Embryonic facial prominence (tissue), 1 donor: ENCODE results near the gene PIGR.

Experiments used
- DNase-seq: peaks from one replicate; pipeline ENCODE4 v3.0.0-alpha.2; 2016; ENCODE audit errors: extremely low spot score

The PIGR gene

DNA sequence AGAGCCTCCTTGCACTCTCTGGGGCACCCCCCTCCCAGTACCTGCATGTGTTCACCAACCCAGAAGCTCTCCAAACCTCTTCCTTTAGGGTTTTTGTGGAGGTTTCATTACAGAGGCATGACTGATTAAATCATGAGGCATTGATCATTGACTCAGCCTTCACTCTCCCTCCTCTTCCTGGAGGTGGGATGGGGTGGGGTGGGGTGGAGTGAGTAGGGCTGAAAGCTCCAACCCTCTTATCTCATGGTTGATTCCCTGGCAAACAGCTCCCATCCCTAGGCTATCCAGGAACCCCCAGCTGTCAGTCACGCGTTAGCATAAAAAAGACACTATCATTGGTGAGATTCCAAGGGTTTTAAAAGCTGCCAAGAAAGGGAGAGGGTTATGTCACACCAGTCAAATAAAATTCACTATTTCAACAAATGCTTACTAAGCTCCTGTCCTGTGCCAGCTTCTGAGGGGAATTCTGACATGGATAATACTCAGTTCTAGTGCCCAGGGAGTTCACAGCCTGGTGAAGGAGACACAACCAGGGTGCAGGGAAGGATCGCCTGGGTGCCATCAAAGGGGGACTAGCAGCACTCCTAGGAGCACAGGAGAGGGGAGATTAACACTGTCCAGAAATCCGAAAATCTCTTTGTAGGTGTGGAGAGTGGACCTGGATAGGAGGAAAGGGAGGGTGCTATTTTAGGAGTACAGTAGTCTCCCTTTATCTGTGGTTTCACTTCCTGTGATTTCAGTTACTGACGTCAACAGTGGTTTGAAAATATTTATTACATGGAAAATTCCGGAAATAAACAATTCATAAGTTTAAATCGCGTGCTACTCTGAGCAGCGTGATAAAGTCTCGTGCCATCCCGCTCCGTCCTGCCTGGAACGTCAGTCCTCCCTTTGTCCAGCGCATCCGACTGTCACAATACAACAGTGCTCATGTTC lies 55.9 kb downstream of the PIGR start:
- DNase-seq = no peak

DNA sequence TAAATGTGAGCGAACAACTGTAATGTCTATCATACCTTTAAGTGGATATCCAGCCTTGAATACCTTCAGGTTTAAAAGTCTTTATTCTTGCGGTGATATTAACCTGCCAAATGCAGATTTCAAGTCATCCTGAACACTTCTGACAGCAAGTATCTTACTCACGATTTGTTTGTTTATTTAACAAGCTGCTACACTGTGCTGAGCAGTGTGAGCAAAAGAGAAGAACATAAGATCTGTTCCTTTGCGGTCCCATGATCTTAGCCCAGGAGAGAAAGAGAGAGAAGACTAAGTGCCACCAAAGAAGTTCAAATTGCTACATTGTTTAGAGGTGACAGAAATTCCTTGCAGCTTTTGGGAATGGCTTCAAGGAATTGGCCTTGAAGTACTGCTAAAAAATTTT lies 58.6 kb downstream of the PIGR start:
- no peak for DNase-seq

- no peak for DNase-seq
Measured at GRCh38 chr1:206886831-206887230, 59.4 kb downstream of the PIGR start.

DNA sequence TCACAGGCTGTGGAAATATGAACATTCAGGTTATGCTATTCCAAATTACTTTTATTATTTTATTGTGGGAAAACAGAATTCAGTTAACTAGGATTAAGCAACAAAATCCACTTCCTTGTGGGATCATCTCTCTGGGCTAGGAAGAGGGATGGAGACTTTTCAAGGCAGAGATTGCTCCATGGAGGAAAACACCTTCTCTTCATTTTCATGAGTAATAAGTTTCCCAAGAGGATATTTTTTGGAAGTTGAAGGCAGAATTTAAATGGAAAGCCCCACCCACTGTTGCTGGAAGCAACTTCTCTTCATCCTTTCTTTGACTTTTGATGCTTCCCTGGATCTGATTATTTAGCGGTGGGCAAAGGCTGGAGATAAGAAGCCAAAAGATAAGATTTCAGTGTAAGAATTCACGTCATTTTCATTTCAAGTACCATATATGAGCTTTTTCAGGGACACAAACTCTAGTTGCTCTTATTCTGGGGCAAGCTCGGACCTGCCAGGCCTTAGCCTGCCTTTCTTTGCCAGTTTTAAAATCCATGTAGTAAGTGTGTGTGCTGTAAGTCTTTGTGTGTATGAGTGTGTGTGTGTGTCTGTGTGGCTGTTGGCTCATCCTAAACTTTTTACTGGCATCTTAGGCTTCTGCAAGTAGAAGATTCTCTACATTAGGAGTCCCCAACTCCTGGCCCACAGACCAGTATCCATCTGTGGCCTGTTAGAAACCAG lies 60.8 kb downstream of the PIGR start:
- DNase-seq = no peak

GRCh38 chr1:206883876-206884275 lies 62.4 kb downstream of the PIGR start:
- no peak for DNase-seq

DNA sequence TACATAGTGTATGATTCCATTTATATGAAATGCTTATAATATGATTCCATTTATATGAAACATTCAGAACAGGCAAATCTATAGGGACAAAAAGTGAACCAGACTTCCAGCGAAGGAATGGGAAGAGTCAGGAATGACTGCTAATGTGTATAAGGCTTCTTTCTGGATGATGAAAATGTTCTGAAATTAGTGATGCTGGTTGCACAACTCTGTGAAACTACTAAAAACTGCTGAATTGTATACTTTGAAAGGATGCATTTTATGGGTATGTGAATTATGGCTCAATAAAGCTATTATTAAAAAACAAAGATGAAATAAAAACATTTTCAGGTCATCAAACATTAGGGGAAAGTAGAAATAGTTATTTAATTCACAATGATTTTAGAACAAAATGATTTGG lies 63.1 kb downstream of the PIGR start:
- no peak for DNase-seq

DNA sequence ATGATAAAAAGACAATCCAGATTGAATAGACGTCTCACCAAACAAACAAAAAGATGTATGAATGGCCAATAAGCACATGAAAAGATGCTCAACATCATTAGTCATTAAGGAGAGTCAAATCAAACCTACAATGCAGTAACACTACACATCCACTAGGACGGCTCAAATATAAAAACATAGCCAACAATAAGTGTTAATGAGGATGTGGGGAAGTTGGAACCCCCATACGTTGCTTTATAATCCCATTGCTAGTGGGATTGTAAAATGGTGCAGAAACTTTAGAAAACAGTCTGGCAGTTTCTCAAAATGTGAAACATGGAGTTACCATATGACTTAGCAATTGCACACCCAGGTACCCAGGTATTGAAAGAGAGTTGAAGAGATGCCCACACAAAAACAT lies 63.7 kb downstream of the PIGR start:
- no peak for DNase-seq

DNA sequence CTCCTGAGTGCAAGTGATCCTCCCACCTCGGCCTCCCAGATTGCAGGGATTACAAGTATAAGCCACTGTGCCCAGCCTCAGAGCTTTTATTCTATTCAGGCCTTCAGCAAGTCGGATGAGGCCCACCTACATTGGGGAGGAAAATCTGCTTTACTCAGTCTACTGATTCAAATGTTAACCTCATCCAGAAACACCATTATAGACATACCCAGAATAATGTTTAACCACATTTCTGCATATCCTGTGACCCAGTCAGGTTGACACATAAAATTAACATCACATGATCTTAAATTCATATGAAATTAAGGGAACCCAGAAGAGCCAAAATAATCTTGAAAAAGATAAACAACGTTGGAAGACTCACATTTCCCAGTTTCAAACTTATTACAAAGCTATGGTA lies 66.0 kb downstream of the PIGR start:
- DNase-seq = no peak
